Karpas-422 (cell line): ENCODE measurements around the gene L1TD1. TPM values are rescaled to one million over a fixed set of nuclear protein-coding genes. Genes with fewer than 3 reads are reported as not detected.
"Not testable (repeated sequence)": the region's sequence is repeated elsewhere in the genome, so short reads cannot be mapped to it uniquely, and the experiment has no call there.

ENCODE experiments used
- DNase-seq: peaks from one replicate; pipeline ENCODE4 v3.0.0-alpha.2; 2015
- H2AFZ ChIP-seq: fragments of 200-600 bp; sonication (generic); 2 replicates; pipeline ENCODE4 v1.6.1; 2014; ENCODE audit warnings: antibody characterized with exemption, low read length, mixed read lengths
- H3K27ac ChIP-seq: fragments of 200-600 bp; sonication (generic); 2 replicates; pipeline ENCODE4 v1.5.1; 2014; ENCODE audit warnings: mild to moderate bottlenecking, low read length, moderate library complexity
- H3K27me3 ChIP-seq: fragments of 200-600 bp; sonication (generic); 2 replicates; pipeline ENCODE4 v1.6.1; 2014; ENCODE audit warnings: low read length, mixed read lengths
- H3K36me3 ChIP-seq: fragments of 200-600 bp; sonication (generic); 2 replicates; pipeline ENCODE4 v1.6.1; 2014; ENCODE audit warnings: low read length, mixed read lengths; ENCODE audit not compliant: insufficient read depth
- H3K4me1 ChIP-seq: fragments of 200-600 bp; sonication (generic); 2 replicates; pipeline ENCODE4 v1.6.1; 2014; ENCODE audit warnings: mild to moderate bottlenecking, low read length, mixed read lengths
- H3K4me2 ChIP-seq: fragments of 200-600 bp; sonication (generic); 2 replicates; pipeline ENCODE4 v1.6.1; 2014; ENCODE audit warnings: low read length, low read depth, mild to moderate bottlenecking; ENCODE audit not compliant: poor library complexity, severe bottlenecking
- H3K4me3 ChIP-seq: fragments of 200-600 bp; sonication (generic); 2 replicates; pipeline ENCODE4 v1.5.1; 2014; ENCODE audit warnings: mild to moderate bottlenecking, antibody characterized with exemption, low read length, mixed read lengths
- H3K79me2 ChIP-seq: fragments of 200-600 bp; sonication (generic); 2 replicates; pipeline ENCODE4 v1.6.1; 2014; ENCODE audit warnings: mild to moderate bottlenecking, low read length, mixed read lengths
- H3K9ac ChIP-seq: fragments of 200-600 bp; sonication (generic); 2 replicates; pipeline ENCODE4 v1.6.0; 2014; ENCODE audit warnings: low read length
- H3K9me2 ChIP-seq: fragments of 200-600 bp; sonication (generic), shearing (Covaris generic); replicated peaks from 2 replicates; pipeline ENCODE4 v1.6.0; 2014; ENCODE audit warnings: mild to moderate bottlenecking, low read length, moderate library complexity; ENCODE audit not compliant: insufficient read depth
- H3K9me3 ChIP-seq: fragments of 300-700, 200-600 bp; sonication (generic); 2 replicates; pipeline ENCODE4 v1.6.1; 2014; ENCODE audit warnings: low read length, mixed read lengths
- H4K20me1 ChIP-seq: fragments of 200-600 bp; sonication (generic); 2 replicates; pipeline ENCODE4 v1.6.1; 2014; ENCODE audit warnings: mild to moderate bottlenecking, antibody characterized with exemption, low read length, low read depth; ENCODE audit not compliant: insufficient read depth
- total RNA-seq: library from RNA; depleted of rRNA; stranded (reverse); fragments of >200 nt; shearing (Covaris generic); gene quantifications from 2 replicates; pipeline ENCODE4 v1.2.3, GENCODE V29; 2014; ENCODE audit warnings: low replicate concordance

Gene L1TD1
- total RNA-seq, 1 experiment from 2014 or later: not detected

- no peak overlapping the region for H3K4me2 ChIP-seq
- no peak overlapping the region for H3K9ac ChIP-seq
- H3K79me2 ChIP-seq: no peaks in the 10 kb centered on the region
- no peaks in the 10 kb centered on the region for H3K9me2 ChIP-seq
- no peaks in the 10 kb centered on the region for H3K4me1 ChIP-seq
- H4K20me1 ChIP-seq: no peaks in the 10 kb centered on the region
- H2AFZ ChIP-seq: no peak overlapping the region
- peaks cover 5% of the 10 kb centered on the region; the same call in 1 of the 2 replicates for H3K27me3 ChIP-seq
- H3K27ac ChIP-seq: no peak overlapping the region
- no peaks in the 10 kb centered on the region for H3K36me3 ChIP-seq
- DNase-seq: no peak
- no peak overlapping the region for H3K4me3 ChIP-seq
- peaks cover 7% of the 10 kb centered on the region; the same call in 1 of the 2 replicates for H3K9me3 ChIP-seq
Observed at GRCh38 chr1:62208970-62209369, 14.3 kb downstream of the L1TD1 start.

GRCh38 chr1:62209931-62210595 is 15.4 kb downstream of the L1TD1 start:
- H3K4me3 ChIP-seq: no peak overlapping the region
- H3K9me2 ChIP-seq: no peaks in the 10 kb centered on the region

DNA sequence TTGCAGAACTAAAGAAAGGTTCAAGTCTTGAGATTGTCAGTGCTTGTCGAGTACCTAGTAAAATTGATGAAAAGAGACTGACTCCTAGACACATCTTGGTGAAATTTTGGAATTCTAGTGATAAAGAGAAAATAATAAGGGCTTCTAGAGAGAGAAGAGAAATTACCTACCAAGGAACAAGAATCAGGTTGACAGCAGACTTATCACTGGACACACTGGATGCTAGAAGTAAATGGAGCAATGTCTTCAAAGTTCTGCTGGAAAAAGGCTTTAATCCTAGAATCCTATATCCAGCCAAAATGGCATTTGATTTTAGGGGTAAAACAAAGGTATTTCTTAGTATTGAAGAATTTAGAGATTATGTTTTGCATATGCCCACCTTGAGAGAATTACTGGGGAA is 16.3 kb downstream of the L1TD1 start:
- Histone ChIP-seq H4K20me1 (no peaks in the 10 kb centered on the region), H3K36me3 (no peaks in the 10 kb centered on the region), H3K27ac (no peak overlapping the region), H3K4me3 (no peak overlapping the region), H3K4me1 (no peaks in the 10 kb centered on the region), H3K9me2 (no peaks in the 10 kb centered on the region), H3K79me2 (no peaks in the 10 kb centered on the region), H3K9ac (no peak overlapping the region), H3K27me3 (peaks cover 5% of the 10 kb centered on the region; the same call in 1 of the 2 replicates), H3K9me3 (peaks cover 7% of the 10 kb centered on the region; the same call in 1 of the 2 replicates), H2AFZ (no peak overlapping the region), H3K4me2 (no peak overlapping the region)
- no peak for DNase-seq

More at GRCh38 chr1:62209931-62210595, 15.4 kb downstream of the L1TD1 start:
- Histone ChIP-seq H3K9me3 (peaks cover 7% of the 10 kb centered on the region; the same call in 1 of the 2 replicates), H3K36me3 (no peaks in the 10 kb centered on the region), H3K9ac (no peak overlapping the region), H3K27me3 (peaks cover 5% of the 10 kb centered on the region; the same call in 1 of the 2 replicates), H3K27ac (no peak overlapping the region), H4K20me1 (no peaks in the 10 kb centered on the region), H2AFZ (no peak overlapping the region), H3K4me1 (no peaks in the 10 kb centered on the region), H3K4me2 (no peak overlapping the region), H3K79me2 (no peaks in the 10 kb centered on the region)
- no peak for DNase-seq

GRCh38 chr1:62212411-62212810 is 17.8 kb downstream of the L1TD1 start:
- Histone ChIP-seq H3K9ac (no peak overlapping the region), H3K27me3 (peaks cover 5% of the 10 kb centered on the region; the same call in 1 of the 2 replicates), H3K9me2 (no peaks in the 10 kb centered on the region), H4K20me1 (no peaks in the 10 kb centered on the region), H3K4me3 (no peak overlapping the region), H3K27ac (no peak overlapping the region), H3K36me3 (no peaks in the 10 kb centered on the region), H3K9me3 (peaks cover 7% of the 10 kb centered on the region; the same call in 1 of the 2 replicates), H3K4me1 (no peaks in the 10 kb centered on the region), H2AFZ (no peak overlapping the region), H3K4me2 (no peak overlapping the region), H3K79me2 (no peaks in the 10 kb centered on the region)
- DNase-seq: no peak

DNA sequence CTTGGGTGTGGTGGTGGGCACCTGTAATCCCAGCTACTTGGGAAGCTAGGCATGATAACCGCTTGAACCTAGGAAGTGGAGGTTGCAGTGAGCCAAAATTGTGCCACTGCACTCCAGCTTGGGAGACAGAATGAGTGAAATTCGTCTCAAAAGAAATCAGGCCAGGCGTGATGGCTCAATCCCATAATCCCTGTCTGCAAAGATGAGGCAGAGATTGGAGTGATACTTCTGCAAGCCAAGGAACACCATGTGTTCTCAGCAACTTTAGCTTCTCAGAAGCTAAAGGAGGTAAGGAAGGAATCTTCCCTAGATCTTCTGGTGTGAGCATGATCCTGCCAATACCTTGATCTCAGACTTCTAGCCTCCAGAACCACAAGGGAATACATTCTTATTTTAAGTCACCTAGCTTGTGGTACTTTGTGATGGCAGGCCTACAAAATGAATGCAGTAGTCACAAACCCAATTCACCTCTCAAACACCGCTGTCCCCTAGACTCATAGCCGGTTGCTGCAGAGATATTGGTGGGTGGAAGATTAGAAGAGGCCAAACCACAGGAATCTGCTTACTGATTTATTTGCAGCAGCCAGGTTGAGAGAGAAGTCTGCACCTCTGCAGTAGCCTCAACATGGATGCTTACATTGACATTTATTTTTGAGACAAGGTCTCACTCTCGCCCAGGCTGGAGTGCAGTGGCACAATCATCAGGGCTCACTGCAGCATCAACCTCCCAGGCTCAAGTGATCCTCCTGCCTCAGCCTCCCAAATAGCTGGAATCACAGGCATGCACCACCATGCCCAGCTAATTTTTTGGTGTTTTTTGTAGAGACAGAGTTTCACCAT is 18.6 kb downstream of the L1TD1 start:
- no peak overlapping the region for H3K4me2 ChIP-seq
- no peak for DNase-seq
- no peaks in the 10 kb centered on the region for H3K4me1 ChIP-seq

GRCh38 chr1:62218604-62219003 is 24.0 kb downstream of the L1TD1 start:
- no peaks in the 10 kb centered on the region for H3K4me1 ChIP-seq
- no peak overlapping the region for H3K27ac ChIP-seq
- H3K9me3 ChIP-seq: no peaks in the 10 kb centered on the region
- no peaks in the 10 kb centered on the region for H4K20me1 ChIP-seq
- no peak overlapping the region for H2AFZ ChIP-seq
- no peaks in the 10 kb centered on the region for H3K79me2 ChIP-seq
- H3K4me2 ChIP-seq: no peak overlapping the region
- H3K4me3 ChIP-seq: no peak overlapping the region
- H3K9ac ChIP-seq: no peak overlapping the region
- H3K9me2 ChIP-seq: no peaks in the 10 kb centered on the region
- no peak for DNase-seq
- no peaks in the 10 kb centered on the region for H3K36me3 ChIP-seq
- H3K27me3 ChIP-seq: no peaks in the 10 kb centered on the region

More for the DNA sequence above, 18.6 kb downstream of the L1TD1 start:
- H3K9me3 ChIP-seq: peaks cover 7% of the 10 kb centered on the region; the same call in 1 of the 2 replicates
- no peaks in the 10 kb centered on the region for H3K79me2 ChIP-seq
- no peak overlapping the region for H2AFZ ChIP-seq
- H4K20me1 ChIP-seq: no peaks in the 10 kb centered on the region
- no peaks in the 10 kb centered on the region for H3K9me2 ChIP-seq
- H3K27ac ChIP-seq: no peak overlapping the region
- no peak overlapping the region for H3K9ac ChIP-seq
- H3K36me3 ChIP-seq: no peaks in the 10 kb centered on the region
- peaks cover 5% of the 10 kb centered on the region; the same call in 1 of the 2 replicates for H3K27me3 ChIP-seq
- H3K4me3 ChIP-seq: no peak overlapping the region

GRCh38 chr1:62220456-62220855 is 25.8 kb downstream of the L1TD1 start:
- H3K36me3 ChIP-seq, H3K4me3 ChIP-seq, H3K4me1 ChIP-seq, H2AFZ ChIP-seq, H3K79me2 ChIP-seq, H3K9me3 ChIP-seq, H3K9me2 ChIP-seq, H3K27ac ChIP-seq, H3K9ac ChIP-seq, DNase-seq, H4K20me1 ChIP-seq, H3K4me2 ChIP-seq, H3K27me3 ChIP-seq: not testable (repeated sequence)

- Histone ChIP-seq H3K9me2 (no peaks in the 10 kb centered on the region), H3K27me3 (no peaks in the 10 kb centered on the region), H3K9me3 (no peaks in the 10 kb centered on the region), H3K27ac (no peak overlapping the region), H3K4me3 (no peak overlapping the region), H4K20me1 (no peaks in the 10 kb centered on the region), H3K79me2 (no peaks in the 10 kb centered on the region), H3K9ac (no peak overlapping the region), H3K36me3 (no peaks in the 10 kb centered on the region), H3K4me2 (no peak overlapping the region), H2AFZ (no peak overlapping the region), H3K4me1 (no peaks in the 10 kb centered on the region)
- no peak for DNase-seq
Observed at GRCh38 chr1:62221171-62221570, 26.5 kb downstream of the L1TD1 start.
